Neuronal stem cell (in vitro differentiated cells): Measurements from ENCODE around the gene CDC16.

ENCODE experiments used
- DNase-seq: peaks from one replicate; pipeline ENCODE4 v3.0.0-alpha.2; 2013; ENCODE audit warnings: low spot score
- H2AFZ ChIP-seq: one replicate; pipeline ENCODE4 v1.6.1; 2013; ENCODE audit warnings: mild to moderate bottlenecking, low read length, inconsistent platforms
- H2AK5ac ChIP-seq: 2 replicates; pipeline ENCODE4 v1.6.1; 2013; ENCODE audit warnings: low read depth, mild to moderate bottlenecking, inconsistent platforms, low read length, moderate library complexity, mixed read lengths
- H2BK120ac ChIP-seq: 2 replicates; pipeline ENCODE4 v1.6.1; 2013; ENCODE audit warnings: low read depth, mild to moderate bottlenecking, inconsistent platforms, low read length, moderate library complexity, mixed read lengths
- H2BK12ac ChIP-seq: one replicate; pipeline ENCODE4 v1.6.1; 2013; ENCODE audit warnings: low read length, inconsistent platforms
- H2BK15ac ChIP-seq: 2 replicates; pipeline ENCODE4 v1.6.1; 2013; ENCODE audit warnings: mild to moderate bottlenecking, low read length, inconsistent platforms, mixed read lengths
- H2BK5ac ChIP-seq: one replicate; pipeline ENCODE4 v1.6.1; 2013; ENCODE audit warnings: inconsistent platforms, mild to moderate bottlenecking, low read length, moderate library complexity
- H3K14ac ChIP-seq: one replicate; pipeline ENCODE4 v1.6.1; 2013; ENCODE audit warnings: low read length, inconsistent platforms
- H3K18ac ChIP-seq: 2 replicates; pipeline ENCODE4 v1.6.1; 2013; ENCODE audit warnings: low read length, inconsistent platforms
- H3K23ac ChIP-seq: 2 replicates; pipeline ENCODE4 v1.6.1; 2013; ENCODE audit warnings: low read depth, mild to moderate bottlenecking, mixed read lengths, low read length, inconsistent platforms; ENCODE audit not compliant: poor library complexity
- H3K27ac ChIP-seq: replicated peaks from 3 replicates; pipeline ENCODE4 v1.5.1; 2013; ENCODE audit warnings: low read length, inconsistent platforms
- H3K27me3 ChIP-seq, 3 experiments: 2 replicates each; pipeline ENCODE4 v1.6.1; 2013; ENCODE audit warnings: low read length in 3 of 3, mild to moderate bottlenecking in 2 of 3, inconsistent platforms in 1 of 3, low read depth in 1 of 3, mixed read lengths in 1 of 3, moderate library complexity in 1 of 3; ENCODE audit not compliant: control insufficient read depth in 3 of 3, insufficient read depth in 3 of 3
- H3K36me3 ChIP-seq, 2 donors: replicated peaks in 1 of 2; 2 replicates each; pipeline ENCODE4 v1.6.1; 2013; ENCODE audit warnings: low read length in 2 of 2; ENCODE audit not compliant: control insufficient read depth in 2 of 2, insufficient read depth in 2 of 2
- H3K4ac ChIP-seq: 2 replicates; pipeline ENCODE4 v1.6.1; 2013; ENCODE audit warnings: inconsistent platforms, mild to moderate bottlenecking, low read length, moderate library complexity
- H3K4me1 ChIP-seq, 2 donors: 1 replicate in 1 of 2; 2 replicates in 1 of 2; pipeline ENCODE4 v1.6.1; 2013; ENCODE audit warnings: low read length in 2 of 2, low read depth in 1 of 2; ENCODE audit not compliant: control insufficient read depth in 2 of 2, insufficient read depth in 1 of 2
- H3K4me2 ChIP-seq: one replicate; pipeline ENCODE4 v1.6.1; 2013; ENCODE audit warnings: mild to moderate bottlenecking, low read length, inconsistent platforms; ENCODE audit not compliant: insufficient read depth, poor library complexity, severe bottlenecking
- H3K4me3 ChIP-seq, 2 donors: 2 replicates each; pipeline ENCODE4 v1.5.1; 2013; ENCODE audit warnings: low read length in 2 of 2, mild to moderate bottlenecking in 2 of 2, inconsistent platforms in 1 of 2, moderate library complexity in 1 of 2
- H3K79me1 ChIP-seq: one replicate; pipeline ENCODE4 v1.6.1; 2013; ENCODE audit warnings: low read depth, mild to moderate bottlenecking, inconsistent platforms, low read length, moderate library complexity
- H3K9ac ChIP-seq: one replicate; pipeline ENCODE4 v1.6.1; 2013; ENCODE audit warnings: mild to moderate bottlenecking, low read depth, low read length, inconsistent platforms; ENCODE audit not compliant: poor library complexity
- H3K9me3 ChIP-seq, 2 donors: replicated peaks in 1 of 2; 2 replicates each; pipeline versions ENCODE3 to v1.6.1; 2013; ENCODE audit warnings: low read length in 2 of 2, mild to moderate bottlenecking in 2 of 2, inconsistent platforms in 1 of 2, low read depth in 1 of 2, mixed read lengths in 1 of 2, moderate library complexity in 1 of 2; ENCODE audit not compliant: control insufficient read depth in 2 of 2, insufficient read depth in 1 of 2
- H4K8ac ChIP-seq: one replicate; pipeline ENCODE4 v1.6.1; 2013; ENCODE audit warnings: low read depth, mild to moderate bottlenecking, inconsistent platforms, low read length, moderate library complexity
- H4K91ac ChIP-seq: one replicate; pipeline ENCODE4 v1.6.1; 2013; ENCODE audit warnings: low read length, low read depth, mild to moderate bottlenecking, inconsistent platforms; ENCODE audit not compliant: poor library complexity
- WGBS, 2 donors: extraction: QIAGEN DNeasy Blood & Tissue Kit; methylation state at CpG; one replicate each; pipeline ENCODE4 v1.1.7; 2013; ENCODE audit warnings: missing lambda C conversion rate in 2 of 2, mixed read lengths in 1 of 2; ENCODE audit not compliant: insufficient read length in 2 of 2, insufficient replicate concordance in 1 of 2; ENCODE audit errors: extremely low coverage in 2 of 2; 5-methylcytosine and 5-hydroxymethylcytosine counted together

Gene CDC16

GRCh38 chr13:114241918-114242317, 7.2 kb downstream of the CDC16 start:
- H2BK5ac ChIP-seq, result no peak overlapping the region
- no peak overlapping the region for H2BK120ac ChIP-seq
- no peak overlapping the region for H2AK5ac ChIP-seq
- no CpG with 5 or more reads among the region's 6 CpGs for WGBS, 2 donors
- no peaks in the 10 kb centered on the region for H3K4me1 ChIP-seq
- no peak for DNase-seq
- H4K8ac ChIP-seq, result no peak overlapping the region
- H2AFZ ChIP-seq, result no peak overlapping the region
- no peak overlapping the region for H3K27ac ChIP-seq
- H2BK12ac ChIP-seq, result no peak overlapping the region
- H3K4me2 ChIP-seq, result no peak overlapping the region
- H3K79me1 ChIP-seq, result no peaks in the 10 kb centered on the region
- H3K23ac ChIP-seq, result no peak overlapping the region
- no peak overlapping the region for H3K9ac ChIP-seq
- H3K27me3 ChIP-seq, result no peaks in the 10 kb centered on the region
- no peak overlapping the region for H3K14ac ChIP-seq
- no peak overlapping the region for H4K91ac ChIP-seq
- H3K4ac ChIP-seq, result no peak overlapping the region
- no peak overlapping the region for H3K4me3 ChIP-seq
- H3K18ac ChIP-seq, result no peak overlapping the region
- peaks cover 40 to 100% of the 10 kb centered on the region in 2 donors for H3K36me3 ChIP-seq
- no peaks in the 10 kb centered on the region for H3K9me3 ChIP-seq
- no peak overlapping the region for H2BK15ac ChIP-seq

GRCh38 chr13:114243971-114244370, 9.3 kb downstream of the CDC16 start:
- Histone ChIP-seq H2BK15ac (no peak overlapping the region), H4K8ac (no peak overlapping the region), H3K23ac (no peak overlapping the region), H3K27me3 (no peaks in the 10 kb centered on the region), H3K9me3 (no peaks in the 10 kb centered on the region), H3K4me3 (no peak overlapping the region), H3K14ac (no peak overlapping the region), H3K36me3 (peaks cover 36 to 100% of the 10 kb centered on the region in 2 donors), H3K79me1 (no peaks in the 10 kb centered on the region), H2AK5ac (no peak overlapping the region), H2BK120ac (no peak overlapping the region), H3K4me1 (no peaks in the 10 kb centered on the region), H3K4me2 (no peak overlapping the region), H3K4ac (no peak overlapping the region), H3K9ac (no peak overlapping the region), H3K18ac (no peak overlapping the region), H3K27ac (no peak overlapping the region), H2BK5ac (no peak overlapping the region), H2AFZ (no peak overlapping the region), H2BK12ac (no peak overlapping the region), H4K91ac (no peak overlapping the region)
- no CpG with 5 or more reads among the region's 3 CpGs for WGBS, 2 donors
- no peak for DNase-seq

DNA sequence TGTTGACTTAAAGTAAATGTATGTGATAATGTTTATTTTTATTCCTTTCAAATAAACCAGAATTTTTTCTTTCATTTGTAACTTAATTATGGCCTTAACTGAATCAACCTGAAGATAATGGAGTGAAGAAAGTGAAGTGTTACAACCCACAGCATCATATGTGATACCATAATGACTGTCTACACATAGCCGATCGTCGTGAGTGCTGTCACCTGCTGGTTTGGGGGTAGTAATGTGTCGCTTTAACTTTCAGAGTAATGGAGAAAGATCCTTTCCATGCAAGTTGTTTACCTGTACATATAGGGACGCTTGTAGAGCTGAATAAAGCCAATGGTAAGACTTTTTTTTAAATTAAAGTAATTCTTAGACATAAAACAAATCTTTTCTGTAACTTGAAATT, 9.9 kb downstream of the CDC16 start:
- no peak overlapping the region for H3K4me3 ChIP-seq
- no peak overlapping the region for H3K14ac ChIP-seq
- no peak overlapping the region for H3K18ac ChIP-seq
- no CpG with 5 or more reads among the region's 5 CpGs for WGBS, 2 donors
- no peaks in the 10 kb centered on the region for H3K9me3 ChIP-seq
- DNase-seq, result no peak
- no peak overlapping the region for H3K4ac ChIP-seq
- no peak overlapping the region for H3K27ac ChIP-seq
- no peak overlapping the region for H3K4me2 ChIP-seq
- H2AFZ ChIP-seq, result no peak overlapping the region
- H3K4me1 ChIP-seq, result no peaks in the 10 kb centered on the region
- no peak overlapping the region for H3K23ac ChIP-seq
- H3K79me1 ChIP-seq, result no peaks in the 10 kb centered on the region
- no peak overlapping the region for H4K8ac ChIP-seq
- H3K36me3 ChIP-seq, result peaks cover 35 to 100% of the 10 kb centered on the region in 2 donors
- H2BK12ac ChIP-seq, result no peak overlapping the region
- H2BK120ac ChIP-seq, result no peak overlapping the region
- H4K91ac ChIP-seq, result no peak overlapping the region
- H3K27me3 ChIP-seq, result no peaks in the 10 kb centered on the region
- H2BK15ac ChIP-seq, result no peak overlapping the region
- no peak overlapping the region for H2AK5ac ChIP-seq
- no peak overlapping the region for H3K9ac ChIP-seq
- no peak overlapping the region for H2BK5ac ChIP-seq

DNA sequence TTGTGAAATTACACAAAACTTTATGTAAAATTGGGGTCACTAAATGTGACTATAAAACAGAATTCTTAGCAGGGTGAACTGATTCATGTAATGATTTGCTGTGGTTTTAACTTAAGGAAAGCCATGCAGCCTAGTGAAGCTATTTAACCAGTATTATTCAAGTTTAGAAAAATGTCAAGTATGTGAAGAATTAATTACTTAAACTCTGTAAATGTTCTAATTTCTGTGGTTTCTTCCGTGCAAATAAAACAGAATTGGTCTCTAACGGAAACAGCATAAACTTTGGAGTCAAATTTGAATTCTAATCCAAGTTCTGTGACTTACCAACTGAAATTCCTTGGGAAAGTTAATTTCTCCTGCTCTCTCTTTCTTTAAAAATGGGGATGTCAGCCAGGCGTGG, 13.3 kb downstream of the CDC16 start:
- Histone ChIP-seq H3K27me3 (no peaks in the 10 kb centered on the region), H3K27ac (no peak overlapping the region), H2BK15ac (no peak overlapping the region), H2AFZ (no peak overlapping the region), H3K36me3 (peaks cover 25 to 99% of the 10 kb centered on the region in 2 donors), H2BK12ac (no peak overlapping the region), H3K4me2 (no peak overlapping the region), H2BK120ac (no peak overlapping the region), H3K18ac (no peak overlapping the region), H2AK5ac (no peak overlapping the region), H3K9me3 (no peaks in the 10 kb centered on the region), H3K9ac (no peak overlapping the region), H4K8ac (no peak overlapping the region), H3K14ac (no peak overlapping the region), H2BK5ac (no peak overlapping the region), H3K4me1 (no peaks in the 10 kb centered on the region), H3K4ac (no peak overlapping the region), H3K4me3 (no peak overlapping the region), H4K91ac (no peak overlapping the region), H3K23ac (no peak overlapping the region), H3K79me1 (no peaks in the 10 kb centered on the region)
- no CpG with 5 or more reads among the region's 3 CpGs for WGBS, 2 donors
- no peak for DNase-seq
